ENCODE data around the gene MVK. TPM values are rescaled to one million over a fixed set of nuclear protein-coding genes. Genes with fewer than 3 reads are reported as not detected.

Gene MVK
- total and polyA plus RNA-seq, 2 of the 4 experiments (the other 2 are of a cell fraction): 6.6 to 11.5 TPM

- TF ChIP-seq CEBPB (IDR thresholded peaks at IDR 0.05; ENCODE audit: low read depth, low read length): no peak
Measured at GRCh38 chr12:109560867-109561710, 12.5 kb upstream of the MVK start (continued).

- H2AK9ac ChIP-seq (replicated peaks; ENCODE audit: low read depth, low read length, poor library complexity): no peak overlapping the region
- no peak overlapping the region for H3K4ac ChIP-seq (ENCODE audit: low read depth, low read length)
- no peak overlapping the region for H2AFZ ChIP-seq (replicated peaks; ENCODE audit: low read length, poor library complexity)
- H2BK15ac ChIP-seq (ENCODE audit: low read depth, low read length): no peak overlapping the region; the same call in 2 of the 3 replicates
- H3K27me3 ChIP-seq (ENCODE audit: control insufficient read depth, insufficient read depth, low read length): no peaks in the 10 kb centered on the region
- H3K4me1 ChIP-seq (ENCODE audit: control insufficient read depth, insufficient read depth, low read length): no peaks in the 10 kb centered on the region
- in situ Hi-C loops (cut with MboI; ENCODE audit: low sequenced_read_pairs) (no loop called here), intact Hi-C loops (cut with micrococcal nuclease) (no loop called here), dilution Hi-C loops (cut with HindIII; ENCODE audit: low sequenced_read_pairs, unreplicated experiment) (no loop called here)
- DNase-seq (no peak), ATAC-seq (ENCODE audit: low read depth) (no peak)
- H3K9me3 ChIP-seq (ENCODE audit: control insufficient read depth, insufficient read depth, low read length): 0 out of 2 replicates have a peak, but pooled peaks cover 2% of the 10 kb centered on the region
- no peak overlapping the region for H3K14ac ChIP-seq (replicated peaks; ENCODE audit: low read depth, low read length)
- H3K9me1 ChIP-seq (ENCODE audit: insufficient read depth, low read length): no peaks in the 10 kb centered on the region
- no peak overlapping the region for H2AK5ac ChIP-seq (ENCODE audit: low read depth, low read length)
- H2BK120ac ChIP-seq (ENCODE audit: low read depth, low read length): no peak overlapping the region
- no peak overlapping the region for H3K27ac ChIP-seq (ENCODE audit: insufficient read depth, low read length)
- WGBS, 2 experiments (ENCODE audit: extremely low coverage in 2 of 2, insufficient read length in 1 of 2): 89% methylated on average over 7 of the region's 10 CpGs; no CpG with 5 or more reads in 1 of the 2 experiments
- no peak overlapping the region for H4K8ac ChIP-seq (ENCODE audit: low read depth in 2 of 2, low read length in 2 of 2)
- 0 out of 2 replicates have a peak, but pooled peaks cover 1% of the 10 kb centered on the region for H3K36me3 ChIP-seq (ENCODE audit: control insufficient read depth, insufficient read depth, low read length)
- ChIA-PET POLR2A (ENCODE audit: unreplicated experiment) (no interaction called here), CTCF (no interaction called here)
- no TSS peak for BruUV-seq (replicated peaks)
- H3K4me3 ChIP-seq (ENCODE audit: insufficient read depth, low read depth, low read length): no peak overlapping the region
- no peaks in the 10 kb centered on the region for H3K79me1 ChIP-seq (ENCODE audit: low read depth in 1 of 2, low read length in 2 of 2)
- no peak overlapping the region for H2BK20ac ChIP-seq (ENCODE audit: low read depth, low read length)
- H4K20me1 ChIP-seq (ENCODE audit: insufficient read depth, low read length): no peaks in the 10 kb centered on the region
- H2BK5ac ChIP-seq (ENCODE audit: low read depth, low read length, poor library complexity, severe bottlenecking): no peak overlapping the region
- H3K4me2 ChIP-seq (ENCODE audit: low read depth, low read length): no peak overlapping the region
- no peak overlapping the region for H3K23ac ChIP-seq (ENCODE audit: low read depth, low read length)
- no peak overlapping the region for H3K9ac ChIP-seq (ENCODE audit: low read depth, low read length)
- no peak overlapping the region for H4K5ac ChIP-seq (ENCODE audit: low read depth, low read length)
- H3K18ac ChIP-seq (ENCODE audit: low read depth, low read length): no peak overlapping the region
- H3K56ac ChIP-seq (ENCODE audit: extremely low read depth, insufficient read depth, low read length): no peak overlapping the region
- no peak overlapping the region for H4K91ac ChIP-seq (ENCODE audit: insufficient read depth, low read depth, low read length)
- TF ChIP-seq CHD1 (IDR thresholded peaks at IDR 0.05; ENCODE audit: low read depth, low read length) (no peak), MAZ (IDR thresholded peaks at IDR 0.05; ENCODE audit: borderline replicate concordance, low read depth, low read length) (no peak), RCOR1 (IDR thresholded peaks at IDR 0.05; ENCODE audit: insufficient replicate concordance, low read length) (no peak), ELK1 (IDR thresholded peaks at IDR 0.05; ENCODE audit: borderline replicate concordance, low read depth, low read length) (no peak), CEBPB (IDR thresholded peaks at IDR 0.05; ENCODE audit: low read depth, low read length) (no peak), CTCF (conservative IDR thresholded peaks at IDR 0.05; ENCODE audit: low read depth, low read length) (no peak), RAD21 (IDR thresholded peaks at IDR 0.05; ENCODE audit: low read length) (no peak), MAFK (IDR thresholded peaks at IDR 0.05; ENCODE audit: low read depth, low read length) (no peak), POLR2A (IDR thresholded peaks at IDR 0.05; ENCODE audit: low read depth, low read length) (no peak), MXI1 (IDR thresholded peaks at IDR 0.05; ENCODE audit: borderline replicate concordance, low read depth, low read length) (no peak), FOS (IDR thresholded peaks at IDR 0.05; ENCODE audit: low read depth, low read length) (no peak), RFX5 (IDR thresholded peaks at IDR 0.05; ENCODE audit: low read depth, low read length) (no peak), NFE2L2 (IDR thresholded peaks at IDR 0.05; ENCODE audit: low read depth, low read length) (no peak), BHLHE40 (IDR thresholded peaks at IDR 0.05; ENCODE audit: low read depth, low read length) (no peak)
Measured at GRCh38 chr12:109561711-109562030, 11.9 kb upstream of the MVK start.
